ENCODE measurements around the gene SATB2. TPM values are rescaled to one million over a fixed set of nuclear protein-coding genes. Genes with fewer than 3 reads are reported as not detected.
A peak's percentile ranks its signal among the peaks of the same experiment; 100 is the strongest.

Gene SATB2
- total RNA-seq, 1 experiment from 2014 or later: 22.1 TPM

DNA sequence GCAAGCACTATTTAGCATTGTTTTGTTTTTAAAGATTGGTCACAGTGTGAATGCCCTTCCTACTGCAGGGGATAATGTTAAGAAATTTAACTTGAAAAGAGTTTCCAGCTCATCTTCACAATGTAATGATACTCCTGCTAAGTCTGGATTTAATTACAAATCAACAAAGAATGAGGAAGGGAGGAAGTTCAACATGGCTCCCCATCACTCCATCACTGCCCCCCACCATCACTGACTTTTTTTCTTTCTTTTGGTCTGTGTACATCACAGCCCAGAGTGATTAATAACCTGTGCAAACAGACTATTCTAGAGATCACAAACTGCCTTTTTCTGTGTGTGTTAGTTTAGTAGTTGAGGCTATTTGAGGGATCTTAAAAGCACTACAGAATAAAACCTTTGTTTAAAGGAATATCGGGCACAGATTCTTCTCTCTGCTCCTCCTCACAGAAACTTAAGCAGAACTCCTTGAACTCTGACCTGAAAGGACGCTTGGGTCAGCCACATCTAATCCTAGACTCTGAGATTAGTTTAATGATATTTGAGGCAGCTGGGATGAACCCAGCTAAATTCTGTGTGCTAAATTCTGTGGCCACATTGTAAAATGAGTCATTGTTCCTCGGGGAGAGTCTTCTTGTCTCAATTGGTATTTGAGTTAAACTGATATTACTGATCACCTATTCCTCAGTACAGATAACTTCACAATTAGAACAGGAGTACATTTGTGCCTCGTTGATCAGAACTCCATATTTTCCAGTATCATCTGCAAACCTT lies 47.8 kb downstream of the SATB2 start:
- Mint-ChIP-seq H3K27me3 (ENCODE audit: low read depth) (no peaks in the 10 kb centered on the region), H3K36me3 (no peaks in the 10 kb centered on the region), H3K4me3 (no peak overlapping the region), H3K9me3 (no peaks in the 10 kb centered on the region), H3K27ac (peak overlapping the region; percentile 86), H3K4me1 (peaks cover 39% of the 10 kb centered on the region)
- no peak for DNase-seq (ENCODE audit: low spot score)
- TF ChIP-seq ZNF263 (CRISPR knock-in tag; IDR thresholded peaks at IDR 0.05; ENCODE audit: low read depth) (no peak), NR1H2 (CRISPR knock-in tag; IDR thresholded peaks at IDR 0.05) (no peak), CREM (CRISPR knock-in tag; IDR thresholded peaks at IDR 0.05) (no peak), ESRRA (CRISPR knock-in tag; IDR thresholded peaks at IDR 0.05; ENCODE audit: borderline replicate concordance) (no peak), ZBTB21 (CRISPR knock-in tag; IDR thresholded peaks at IDR 0.05; ENCODE audit: borderline replicate concordance) (no peak), KAT7 (CRISPR knock-in tag; IDR thresholded peaks at IDR 0.05; ENCODE audit: borderline replicate concordance) (no peak), ZNF219 (CRISPR knock-in tag; IDR thresholded peaks at IDR 0.05; ENCODE audit: borderline replicate concordance) (no peak), ZNF232 (CRISPR knock-in tag; IDR thresholded peaks at IDR 0.05) (no peak), OVOL2 (CRISPR knock-in tag; IDR thresholded peaks at IDR 0.05; ENCODE audit: borderline replicate concordance) (no peak), EMX1 (CRISPR knock-in tag; IDR thresholded peaks at IDR 0.05) (no peak), MYBL2 (CRISPR knock-in tag; IDR thresholded peaks at IDR 0.05) (no peak)
- TF ChIP-seq, protein P1, sequence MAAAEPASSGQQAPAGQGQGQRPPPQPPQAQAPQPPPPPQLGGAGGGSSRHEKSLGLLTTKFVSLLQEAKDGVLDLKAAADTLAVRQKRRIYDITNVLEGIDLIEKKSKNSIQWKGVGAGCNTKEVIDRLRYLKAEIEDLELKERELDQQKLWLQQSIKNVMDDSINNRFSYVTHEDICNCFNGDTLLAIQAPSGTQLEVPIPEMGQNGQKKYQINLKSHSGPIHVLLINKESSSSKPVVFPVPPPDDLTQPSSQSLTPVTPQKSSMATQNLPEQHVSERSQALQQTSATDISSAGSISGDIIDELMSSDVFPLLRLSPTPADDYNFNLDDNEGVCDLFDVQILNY (CRISPR knock-in tag; IDR thresholded peaks at IDR 0.05): no peak
- TF ChIP-seq, protein P2, sequence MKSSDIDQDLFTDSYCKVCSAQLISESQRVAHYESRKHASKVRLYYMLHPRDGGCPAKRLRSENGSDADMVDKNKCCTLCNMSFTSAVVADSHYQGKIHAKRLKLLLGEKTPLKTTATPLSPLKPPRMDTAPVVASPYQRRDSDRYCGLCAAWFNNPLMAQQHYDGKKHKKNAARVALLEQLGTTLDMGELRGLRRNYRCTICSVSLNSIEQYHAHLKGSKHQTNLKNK (CRISPR knock-in tag; IDR thresholded peaks at IDR 0.05): no peak
- TF ChIP-seq, protein P3, sequence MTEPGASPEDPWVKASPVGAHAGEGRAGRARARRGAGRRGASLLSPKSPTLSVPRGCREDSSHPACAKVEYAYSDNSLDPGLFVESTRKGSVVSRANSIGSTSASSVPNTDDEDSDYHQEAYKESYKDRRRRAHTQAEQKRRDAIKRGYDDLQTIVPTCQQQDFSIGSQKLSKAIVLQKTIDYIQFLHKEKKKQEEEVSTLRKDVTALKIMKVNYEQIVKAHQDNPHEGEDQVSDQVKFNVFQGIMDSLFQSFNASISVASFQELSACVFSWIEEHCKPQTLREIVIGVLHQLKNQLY (CRISPR knock-in tag; IDR thresholded peaks at IDR 0.05): no peak
- TF ChIP-seq, protein P4, sequence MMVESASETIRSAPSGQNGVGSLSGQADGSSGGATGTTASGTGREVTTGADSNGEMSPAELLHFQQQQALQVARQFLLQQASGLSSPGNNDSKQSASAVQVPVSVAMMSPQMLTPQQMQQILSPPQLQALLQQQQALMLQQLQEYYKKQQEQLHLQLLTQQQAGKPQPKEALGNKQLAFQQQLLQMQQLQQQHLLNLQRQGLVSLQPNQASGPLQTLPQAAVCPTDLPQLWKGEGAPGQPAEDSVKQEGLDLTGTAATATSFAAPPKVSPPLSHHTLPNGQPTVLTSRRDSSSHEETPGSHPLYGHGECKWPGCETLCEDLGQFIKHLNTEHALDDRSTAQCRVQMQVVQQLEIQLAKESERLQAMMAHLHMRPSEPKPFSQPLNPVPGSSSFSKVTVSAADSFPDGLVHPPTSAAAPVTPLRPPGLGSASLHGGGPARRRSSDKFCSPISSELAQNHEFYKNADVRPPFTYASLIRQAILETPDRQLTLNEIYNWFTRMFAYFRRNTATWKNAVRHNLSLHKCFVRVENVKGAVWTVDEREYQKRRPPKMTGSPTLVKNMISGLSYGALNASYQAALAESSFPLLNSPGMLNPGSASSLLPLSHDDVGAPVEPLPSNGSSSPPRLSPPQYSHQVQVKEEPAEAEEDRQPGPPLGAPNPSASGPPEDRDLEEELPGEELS (CRISPR knock-in tag; IDR thresholded peaks at IDR 0.05): no peak
- TF ChIP-seq, protein P5, sequence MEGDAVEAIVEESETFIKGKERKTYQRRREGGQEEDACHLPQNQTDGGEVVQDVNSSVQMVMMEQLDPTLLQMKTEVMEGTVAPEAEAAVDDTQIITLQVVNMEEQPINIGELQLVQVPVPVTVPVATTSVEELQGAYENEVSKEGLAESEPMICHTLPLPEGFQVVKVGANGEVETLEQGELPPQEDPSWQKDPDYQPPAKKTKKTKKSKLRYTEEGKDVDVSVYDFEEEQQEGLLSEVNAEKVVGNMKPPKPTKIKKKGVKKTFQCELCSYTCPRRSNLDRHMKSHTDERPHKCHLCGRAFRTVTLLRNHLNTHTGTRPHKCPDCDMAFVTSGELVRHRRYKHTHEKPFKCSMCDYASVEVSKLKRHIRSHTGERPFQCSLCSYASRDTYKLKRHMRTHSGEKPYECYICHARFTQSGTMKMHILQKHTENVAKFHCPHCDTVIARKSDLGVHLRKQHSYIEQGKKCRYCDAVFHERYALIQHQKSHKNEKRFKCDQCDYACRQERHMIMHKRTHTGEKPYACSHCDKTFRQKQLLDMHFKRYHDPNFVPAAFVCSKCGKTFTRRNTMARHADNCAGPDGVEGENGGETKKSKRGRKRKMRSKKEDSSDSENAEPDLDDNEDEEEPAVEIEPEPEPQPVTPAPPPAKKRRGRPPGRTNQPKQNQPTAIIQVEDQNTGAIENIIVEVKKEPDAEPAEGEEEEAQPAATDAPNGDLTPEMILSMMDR (IDR thresholded peaks at IDR 0.05): no peak
- ATAC-seq: 0 out of 2 replicates have a peak, but pooled peaks have one; percentile 10
- CTCF ChIA-PET: interaction anchor here (1.6 kb wide), 1 partner anchor 79 kb away, joined by 3 read pairs; no protein-coding TSS in a partner anchor
- POLR2A ChIA-PET: no interaction called here

DNA sequence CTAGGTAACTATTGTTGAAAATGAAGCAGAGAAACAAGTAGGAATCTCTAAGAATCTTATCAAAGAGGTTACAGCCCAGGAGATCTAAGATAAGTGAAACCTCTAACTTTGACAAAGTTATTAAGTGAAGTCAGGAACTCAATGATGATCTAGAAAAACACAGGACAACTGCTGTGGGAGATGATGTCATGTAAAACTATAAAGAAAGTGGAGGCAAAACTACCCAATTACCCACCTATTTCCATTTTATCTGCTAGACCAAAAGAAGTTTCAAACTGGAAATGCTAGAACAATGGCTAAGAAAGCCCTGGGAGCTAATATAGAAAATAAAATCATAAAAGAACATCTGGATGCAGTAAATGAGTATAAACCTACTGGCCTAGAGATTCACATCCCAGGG lies 50.3 kb downstream of the SATB2 start:
- no peak for TF ChIP-seq RELA (CRISPR knock-in tag; IDR thresholded peaks at IDR 0.05; ENCODE audit: borderline replicate concordance)
- no peaks in the 10 kb centered on the region for H3K27me3 Mint-ChIP-seq (ENCODE audit: low read depth)

More for the DNA sequence above, 50.3 kb downstream of the SATB2 start:
- H3K4me1 Mint-ChIP-seq: peaks cover 39% of the 10 kb centered on the region
- 0 out of 2 replicates have a peak overlapping the region, but pooled peaks have one; percentile 8 for H3K27ac Mint-ChIP-seq
- DNase-seq (ENCODE audit: low spot score) (no peak), ATAC-seq (no peak)
- 0 out of 2 replicates have a peak, but pooled peaks cover under 1% of the 10 kb centered on the region for H3K36me3 Mint-ChIP-seq
- ChIA-PET POLR2A (no interaction called here), CTCF (no interaction called here)
- no peaks in the 10 kb centered on the region for H3K9me3 Mint-ChIP-seq
- H3K4me3 Mint-ChIP-seq: no peak overlapping the region

All from WTC11 (cell line).